Left colon (tissue), 2 donors: ENCODE data around the gene ADK. TPM values are rescaled to one million over a fixed set of nuclear protein-coding genes. Genes with fewer than 3 reads are reported as not detected.

ENCODE experiments used
- ATAC-seq: fragments of 200-7000 bp; cut with Tn5 transposase; one replicate; pipeline ENCODE4 v1.9.1; 2020; ENCODE audit warnings: mild to moderate bottlenecking, moderate library complexity
- DNase-seq, 2 donors: peaks; one replicate each; pipeline ENCODE4 v3.0.0-alpha.2; 2020
- intact Hi-C, 2 donors: fragments of 100-400 bp; cut with DNase I in 1 of 2; cut with micrococcal nuclease in 1 of 2; formaldehyde crosslinking; loops; one replicate each; pipeline versions ENCODE4 v1.11.2 to v1.14.0; 2022; cut with DNase I, micrococcal nuclease
- total RNA-seq, 2 donors: library from RNA; stranded (reverse); fragmentation: NEBNext Ultra II Directional; extraction: Animal tissue kit (Norgen Biotek cat#: 25700); gene quantifications; one replicate each; pipeline ENCODE4 v1.2.1, GENCODE V29; 2021
- donor health status: DM: no; HTN: no; CAD: no.
- donor health status: DM: yes; HTN: yes; CAD: no.

Gene ADK
- total RNA-seq, 2 donors from 2014 or later, result 16.2 to 16.4 TPM

DNA sequence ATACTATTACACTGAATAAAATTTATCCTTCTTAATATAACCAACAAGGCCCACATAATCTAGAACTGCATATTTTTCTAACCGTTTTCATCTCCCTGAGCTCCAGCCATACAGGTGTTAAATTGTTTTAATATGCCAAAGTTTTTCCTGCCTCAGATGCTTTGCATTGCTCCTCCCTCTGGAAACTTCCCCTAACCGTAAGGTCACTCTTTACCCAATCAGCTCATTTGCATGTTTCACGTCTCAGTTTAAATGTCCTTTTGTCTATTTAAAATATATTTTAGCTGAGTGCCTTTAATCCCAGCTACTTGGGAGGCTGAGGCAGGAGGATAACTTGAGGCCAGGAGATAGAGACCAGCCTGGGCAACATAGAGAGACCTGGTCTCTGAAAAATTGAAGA, 228.5 kb downstream of the ADK start:
- ATAC-seq (no peak), DNase-seq (no peak)
- intact Hi-C loops, result no loop called here

DNA sequence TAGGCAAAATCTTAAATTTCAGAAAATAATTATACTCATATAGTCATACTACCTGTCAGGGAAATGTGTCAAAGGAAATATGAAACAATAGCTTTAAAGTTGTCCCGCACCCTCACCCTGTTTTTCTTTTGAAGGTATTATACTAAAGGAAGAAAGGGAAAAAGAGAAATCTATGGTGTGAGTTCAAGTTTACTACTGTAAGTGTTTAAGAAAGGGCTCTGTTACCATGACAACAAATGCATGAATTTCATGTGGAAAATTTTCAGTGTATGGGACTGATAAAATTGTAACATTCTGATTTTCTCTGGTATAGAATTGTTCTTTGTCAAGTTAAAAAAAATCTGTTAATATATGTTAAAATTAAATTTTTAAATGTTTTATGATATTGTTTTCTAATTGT, 229.8 kb downstream of the ADK start:
- ATAC-seq (no peak), DNase-seq (no peak)
- intact Hi-C loops, result no loop called here

DNA sequence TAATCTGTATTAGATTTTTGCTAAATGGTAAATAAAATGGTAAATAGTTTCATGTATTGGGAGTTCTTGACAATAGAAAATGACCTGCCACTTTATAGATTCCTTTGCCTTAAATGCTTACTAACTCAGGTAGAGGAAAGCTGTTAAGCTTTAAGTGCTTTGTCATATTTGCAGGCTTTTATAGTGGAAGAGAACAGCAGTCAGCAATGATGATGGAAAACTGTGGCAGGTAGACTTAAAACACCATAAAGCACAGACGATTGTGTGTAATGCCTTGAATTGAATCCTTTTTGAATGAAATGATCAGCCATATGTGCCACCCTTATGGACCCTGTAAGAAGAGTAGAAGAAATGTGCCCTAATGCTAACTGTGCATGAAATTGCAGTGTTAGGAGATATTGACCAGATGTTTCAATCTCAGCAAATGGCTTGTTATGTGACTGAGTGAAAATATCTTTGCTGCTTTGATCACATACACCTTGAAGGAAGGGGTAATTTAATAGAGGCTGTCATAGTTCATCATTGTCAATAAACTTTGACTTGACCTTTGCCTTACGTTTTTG, 230.4 kb downstream of the ADK start:
- ATAC-seq, result no peak
- intact Hi-C loops, result no loop called here
- DNase-seq, result no peak

DNA sequence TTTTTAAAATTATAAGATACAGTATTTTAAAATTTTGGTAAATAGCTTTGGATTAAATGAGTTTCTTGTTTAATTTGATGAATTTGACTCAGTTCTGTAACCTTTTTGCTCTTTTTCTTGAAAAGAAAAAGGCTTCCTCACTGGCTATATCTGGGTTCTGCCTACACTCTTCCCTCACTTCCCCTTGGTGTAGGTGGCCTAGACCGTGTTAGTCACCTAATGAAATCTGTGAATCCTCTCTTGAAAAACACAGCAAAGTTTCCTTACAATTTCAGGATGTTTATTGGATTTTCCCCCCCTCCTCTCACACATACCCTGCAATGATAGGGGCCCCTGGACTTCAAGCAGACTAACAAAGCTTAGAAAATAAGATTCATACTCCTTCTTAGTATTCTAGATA, 231.6 kb downstream of the ADK start:
- DNase-seq (no peak), ATAC-seq (no peak)

DNA sequence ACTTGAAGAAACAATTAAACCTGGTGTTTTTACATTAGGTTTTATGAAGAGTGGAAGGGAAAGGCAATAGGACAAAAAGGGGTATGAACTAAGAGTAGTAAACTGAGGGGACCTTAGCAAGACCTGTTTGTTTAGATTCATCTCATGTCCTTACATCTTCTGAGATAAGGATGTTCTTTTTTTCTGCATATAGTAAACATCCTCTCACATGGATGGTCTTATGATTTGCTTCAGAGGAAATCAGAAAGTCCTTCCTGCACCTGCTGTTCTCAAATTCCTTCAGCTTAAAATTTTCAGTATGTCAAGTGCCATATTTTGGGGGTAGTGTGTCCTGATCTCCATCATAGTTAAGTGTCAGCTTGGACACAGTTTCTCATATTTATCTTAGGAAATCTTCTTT, 232.6 kb downstream of the ADK start:
- no peak for ATAC-seq
- DNase-seq, result no peak
- intact Hi-C loops, result no loop called here

More for the DNA sequence above, 231.6 kb downstream of the ADK start:
- intact Hi-C loops, result no loop called here

DNA sequence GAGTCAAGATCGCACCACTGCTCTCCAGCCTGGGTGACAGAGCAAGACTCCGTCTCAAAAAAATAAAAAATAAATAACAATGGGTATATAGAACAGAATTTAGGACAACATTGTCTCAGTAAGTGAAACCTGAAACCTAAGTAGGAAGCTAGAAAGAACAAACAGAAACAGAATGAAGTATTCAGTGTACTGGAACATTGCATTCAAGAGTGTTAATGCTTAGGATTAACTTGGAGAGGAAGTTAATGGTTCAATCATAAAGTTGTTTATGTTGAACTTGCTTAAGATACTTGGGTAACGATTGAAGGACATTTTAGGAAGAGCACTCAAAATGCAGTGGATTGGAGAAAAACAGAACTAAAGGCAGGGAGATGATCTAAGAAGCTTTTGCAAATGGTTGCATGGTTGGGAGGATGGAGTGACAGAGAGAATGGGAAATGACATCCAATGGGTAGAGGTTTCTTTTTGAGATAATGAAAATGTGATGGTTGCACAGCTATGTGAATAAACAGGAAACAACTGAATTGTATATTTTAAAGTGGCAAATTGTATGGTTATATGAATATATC, 233.7 kb downstream of the ADK start:
- intact Hi-C loops, result no loop called here
- ATAC-seq (no peak), DNase-seq (no peak)

DNA sequence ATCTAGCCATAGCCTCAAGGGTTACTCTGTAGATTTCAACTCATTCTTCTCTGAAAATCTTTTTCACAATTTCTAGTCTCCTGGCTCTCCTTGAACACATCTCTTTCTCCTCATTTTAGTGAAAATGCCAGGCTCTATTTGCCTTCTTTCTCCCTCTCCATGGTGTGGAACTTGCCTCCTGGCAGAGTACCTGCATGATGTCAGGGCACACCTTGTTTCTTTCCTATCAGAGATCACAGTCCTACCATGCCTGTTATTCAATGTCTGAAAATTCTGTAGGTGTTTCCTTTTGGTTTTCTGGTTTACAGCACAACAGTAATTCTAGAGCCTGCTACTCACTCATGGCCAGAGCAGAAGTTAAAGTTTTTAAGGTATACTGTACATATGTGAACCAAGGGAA, 237.8 kb downstream of the ADK start:
- ATAC-seq, result peak; percentile 52
- intact Hi-C loops, result no loop called here
- DNase-seq, result no peak

DNA sequence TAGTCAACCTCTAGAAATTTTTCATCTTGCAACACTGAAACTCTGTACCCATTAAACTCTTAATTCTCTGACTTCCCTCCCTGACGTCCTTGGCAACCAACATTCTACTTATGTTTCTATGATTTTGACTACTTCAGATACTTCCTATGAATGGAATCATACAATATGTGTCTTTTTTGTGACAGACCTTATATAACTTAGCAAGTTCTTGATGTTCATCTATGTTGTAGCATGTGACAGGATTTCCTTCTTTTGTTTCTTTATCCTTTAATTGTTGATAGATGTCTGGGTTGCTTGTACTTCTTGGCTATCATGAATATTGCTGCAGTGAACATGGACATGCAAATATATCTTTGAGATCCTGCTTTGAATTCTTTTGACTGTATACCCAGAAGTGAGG, 240.8 kb downstream of the ADK start:
- ATAC-seq, result no peak
- DNase-seq, result no peak
- intact Hi-C loops, result no loop called here

DNA sequence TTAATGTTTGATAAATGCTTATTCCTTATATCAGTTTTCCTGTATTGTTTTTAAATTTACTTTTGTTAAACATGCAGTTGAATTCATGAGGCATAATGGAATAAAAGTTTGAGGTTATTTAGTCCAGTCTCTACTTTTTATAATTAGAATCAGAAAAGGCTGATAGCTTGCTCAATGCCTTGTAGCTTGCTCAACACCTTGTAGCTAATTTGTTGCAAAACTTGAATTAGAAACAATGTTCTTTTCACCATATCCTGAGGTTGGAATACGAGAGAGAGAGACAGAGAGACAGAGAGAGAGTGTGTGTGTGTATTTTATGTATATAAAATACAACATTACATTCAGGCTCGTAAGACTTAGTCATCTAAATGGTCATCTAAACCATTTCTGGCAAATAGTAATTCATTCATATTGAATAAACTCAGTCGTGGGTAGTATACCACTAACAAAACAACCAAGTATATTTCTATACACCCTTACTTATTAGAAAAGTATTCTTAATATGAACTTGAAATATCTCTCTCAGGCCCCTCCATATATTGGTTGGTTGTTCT, 243.5 kb downstream of the ADK start:
- ATAC-seq (no peak), DNase-seq (no peak)
- intact Hi-C loops, result no loop called here

DNA sequence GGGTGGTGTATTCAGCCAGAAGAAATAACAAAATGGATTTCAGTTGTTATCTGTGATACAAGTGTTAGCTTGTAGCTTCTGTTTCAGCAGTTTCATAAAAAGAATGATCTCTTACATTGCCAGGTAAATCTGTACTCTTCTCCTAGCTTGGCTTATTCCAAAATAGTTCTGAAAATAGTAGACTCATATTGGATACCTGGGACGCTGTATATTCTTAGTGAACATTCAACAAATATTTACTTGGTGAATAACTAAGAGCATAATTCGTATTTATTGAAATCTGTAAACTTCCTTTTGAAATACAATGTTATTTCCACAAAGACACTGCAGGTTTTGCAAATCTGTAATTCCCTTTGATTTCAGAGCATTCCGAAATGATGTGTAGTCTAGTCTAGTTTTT, 249.2 kb downstream of the ADK start:
- intact Hi-C loops, result no loop called here
- ATAC-seq, result no peak
- DNase-seq, result no peak

DNA sequence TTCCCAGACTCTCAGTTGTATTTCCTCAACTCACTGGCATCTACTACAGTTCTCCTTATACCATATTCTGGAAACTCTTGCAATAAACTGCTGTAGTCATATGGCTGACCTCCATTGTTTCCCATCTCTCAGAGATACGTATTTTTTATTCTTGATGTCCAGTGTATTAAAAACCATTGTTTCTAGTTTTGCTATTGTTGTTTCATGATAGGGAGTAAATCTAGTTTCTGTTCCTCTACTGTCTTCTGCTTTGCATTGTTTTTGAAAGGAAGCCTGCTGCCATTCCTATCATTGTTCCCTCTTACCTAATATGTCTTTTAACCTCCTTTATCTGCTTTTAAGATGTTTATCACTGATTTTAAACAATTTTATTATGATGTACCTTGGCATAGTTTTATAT, 255.0 kb downstream of the ADK start:
- ATAC-seq (no peak), DNase-seq (no peak)
- intact Hi-C loops, result no loop called here

DNA sequence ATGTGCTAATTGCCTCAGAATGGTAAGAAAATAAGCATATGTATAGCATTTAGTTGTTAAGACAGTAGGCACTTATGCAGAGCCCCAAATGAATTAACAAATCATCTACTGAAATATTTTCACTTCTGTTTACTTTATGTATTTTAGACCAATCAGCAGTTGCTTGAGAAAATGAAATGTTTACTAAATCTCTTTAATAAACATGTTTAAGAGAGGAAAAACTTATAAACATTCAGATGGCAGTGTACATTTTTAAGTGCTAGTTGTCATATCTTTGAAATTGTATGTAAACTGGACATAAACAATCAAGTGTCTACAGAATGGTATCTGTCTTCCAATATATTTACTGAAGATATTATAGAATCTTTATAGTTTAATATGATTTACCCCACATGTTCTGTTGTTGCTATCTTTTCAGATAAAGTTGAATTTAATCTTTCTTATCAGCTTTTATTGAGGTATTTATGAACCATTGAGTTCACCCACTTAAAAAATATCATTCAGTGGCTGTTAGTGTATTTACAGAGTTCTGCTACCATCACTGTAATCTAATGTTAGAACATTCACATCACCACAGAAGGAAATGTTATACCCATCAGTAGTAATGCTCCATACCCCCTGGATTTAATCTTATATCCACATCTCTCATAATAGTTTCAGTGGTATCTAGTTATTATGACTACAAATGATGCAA, 264.3 kb downstream of the ADK start:
- no peak for ATAC-seq
- intact Hi-C loops, result no loop called here

DNA sequence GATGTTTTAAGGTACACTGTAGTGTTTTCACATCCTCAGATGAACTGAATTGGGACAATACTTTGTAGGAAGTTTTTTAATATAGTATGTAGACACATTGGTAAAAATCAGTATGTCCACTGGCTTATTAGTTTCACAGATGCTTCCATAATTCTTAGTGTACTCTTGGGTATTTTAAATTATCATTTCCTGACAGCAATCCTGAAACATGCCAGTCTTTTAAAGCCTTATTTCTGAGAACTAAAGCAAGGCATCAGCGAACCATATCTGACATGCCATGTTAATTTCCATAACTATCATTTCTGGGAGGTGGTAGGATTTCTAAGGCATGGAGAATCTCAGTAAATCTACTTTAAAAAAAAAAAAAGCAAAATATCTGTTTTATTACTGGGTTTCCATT, 266.4 kb downstream of the ADK start:
- intact Hi-C loops, result no loop called here
- DNase-seq (no peak), ATAC-seq (no peak)

More for the DNA sequence above, 264.3 kb downstream of the ADK start:
- DNase-seq, result no peak

DNA sequence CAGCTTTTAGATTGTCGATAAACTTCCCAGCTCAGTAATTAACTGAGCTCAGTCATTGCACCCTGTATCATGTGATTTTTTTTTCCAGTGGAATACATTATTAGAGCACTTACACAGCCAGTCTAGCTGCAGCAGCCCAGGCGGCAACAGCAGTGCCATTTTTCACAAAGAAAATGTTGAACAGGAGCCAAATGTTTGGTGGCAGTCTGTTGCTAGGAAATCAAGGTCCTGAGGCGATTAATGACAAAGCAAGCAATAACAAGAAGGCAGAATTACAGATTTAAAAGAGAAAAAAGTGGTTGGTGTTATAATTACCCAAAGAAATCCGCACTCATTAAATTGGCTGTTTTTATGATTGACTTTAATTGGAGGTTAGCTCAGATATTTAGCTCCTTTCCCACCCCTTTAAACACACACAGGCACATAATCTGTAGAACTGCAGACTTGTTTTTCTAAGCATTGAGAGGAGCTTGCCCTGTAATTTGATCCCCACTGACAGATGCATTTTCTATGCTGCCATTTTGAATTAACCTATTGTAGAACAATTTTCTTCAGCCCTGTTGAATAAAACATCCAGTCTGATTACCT, 267.4 kb downstream of the ADK start:
- DNase-seq (no peak), ATAC-seq (no peak)
- intact Hi-C loops, result no loop called here

DNA sequence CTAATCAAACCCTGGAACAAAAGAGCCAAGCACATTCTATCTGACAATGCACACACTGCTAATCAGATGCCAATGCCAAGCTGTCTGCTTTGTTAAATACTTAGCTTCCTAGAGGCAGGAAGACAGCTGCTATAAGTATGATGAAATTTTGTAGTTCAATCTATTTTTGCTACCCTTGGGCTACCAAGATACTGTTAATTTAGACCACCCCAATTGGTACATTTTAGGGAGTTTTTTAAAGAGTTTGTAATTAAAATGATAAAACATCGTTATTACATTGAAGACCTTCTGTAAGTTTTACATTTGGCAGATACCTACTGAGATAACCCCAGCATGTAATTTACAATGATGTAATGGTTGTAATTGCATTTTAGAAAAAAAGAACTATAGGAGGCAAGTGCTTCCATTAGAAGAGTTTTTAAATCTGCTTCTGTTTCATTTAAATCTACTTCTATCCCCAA, 268.5 kb downstream of the ADK start:
- DNase-seq (no peak), ATAC-seq (no peak)
- intact Hi-C loops, result no loop called here

DNA sequence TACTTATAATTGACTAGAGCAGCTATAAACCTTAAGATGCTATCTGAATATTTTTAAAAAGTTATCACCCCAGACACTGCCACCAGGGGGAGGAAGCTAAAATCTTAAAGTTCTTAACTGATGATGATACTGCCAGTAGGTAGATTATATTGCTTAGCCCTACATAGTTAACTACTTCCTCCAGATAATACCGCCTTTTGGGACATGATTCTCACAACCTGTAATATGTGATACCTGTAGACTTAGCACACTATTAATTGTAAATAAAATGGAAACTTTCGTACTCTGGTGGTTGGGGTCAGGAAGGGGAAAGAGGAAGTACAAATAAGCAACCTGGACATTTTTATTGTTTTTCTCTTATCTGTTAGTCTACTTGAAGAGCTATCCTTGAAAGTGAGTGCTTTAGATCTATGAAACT, 268.9 kb downstream of the ADK start:
- intact Hi-C loops, result no loop called here
- peak; percentile 70 for ATAC-seq
- DNase-seq, result peak in 1 of 2 donors; percentile 34

DNA sequence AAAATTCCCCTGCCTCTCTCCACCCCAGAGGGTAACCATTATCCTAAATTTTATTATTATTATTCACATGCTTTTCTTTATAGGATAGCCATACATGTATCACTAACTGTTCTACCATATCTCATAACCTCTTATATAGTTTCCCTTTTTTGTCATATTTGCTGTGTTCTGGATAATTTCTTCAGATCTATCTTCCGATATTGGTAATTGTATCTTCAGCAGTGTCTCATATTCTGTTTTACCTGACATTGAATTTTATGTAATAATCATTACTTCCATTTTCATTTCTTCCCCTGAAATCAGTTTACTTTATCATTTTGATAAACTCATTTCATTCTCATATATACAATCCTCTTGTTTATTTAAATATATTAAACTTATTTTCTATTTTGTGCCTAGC, 273.5 kb downstream of the ADK start:
- ATAC-seq (no peak), DNase-seq (no peak)
- intact Hi-C loops, result no loop called here

DNA sequence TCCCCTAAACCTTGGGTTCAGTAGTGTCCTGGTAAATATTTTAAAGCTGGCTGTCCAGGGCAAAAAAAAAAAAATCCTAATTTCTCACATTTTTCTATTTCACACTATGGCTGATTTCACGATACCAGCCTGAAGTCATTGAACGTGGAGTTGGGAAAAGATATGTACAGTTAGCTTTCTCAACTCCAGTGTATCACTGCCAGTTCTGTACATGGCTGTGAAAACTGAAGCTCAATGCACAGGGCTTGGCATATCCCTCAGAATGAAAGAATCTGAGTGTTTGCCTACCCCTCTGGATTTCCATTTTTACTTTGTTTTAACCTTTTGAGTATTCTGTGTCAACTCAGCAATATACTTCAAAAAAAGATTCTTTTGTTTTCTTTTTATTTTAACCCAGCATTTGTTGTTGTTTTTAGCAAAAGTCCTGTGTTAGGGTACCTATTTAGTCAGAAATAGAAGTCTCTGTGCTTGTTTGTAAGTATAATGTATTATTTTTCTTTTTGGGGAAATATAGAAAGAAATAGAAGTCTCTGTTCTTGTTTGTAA, 274.5 kb downstream of the ADK start:
- DNase-seq, result no peak
- no peak for ATAC-seq
- intact Hi-C loops, result no loop called here

DNA sequence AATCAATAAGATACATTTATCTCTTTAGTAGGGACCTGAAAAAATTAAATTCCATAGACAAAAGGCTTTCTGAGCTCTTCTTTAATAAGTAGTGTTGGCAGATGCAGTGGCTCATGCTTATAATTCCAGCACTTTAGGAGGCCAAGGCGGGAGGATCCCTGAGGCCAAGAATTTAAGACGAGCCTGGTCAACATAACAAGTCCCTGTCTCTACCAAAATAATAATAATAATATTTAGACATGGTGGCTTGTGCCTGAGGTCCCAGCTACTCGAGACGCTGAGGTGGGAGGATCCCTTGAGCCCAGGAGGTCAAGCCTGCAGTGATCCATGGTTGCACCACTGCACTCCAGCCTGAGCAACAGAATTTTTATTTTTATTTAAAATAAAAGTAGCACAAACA, 280.8 kb downstream of the ADK start:
- intact Hi-C loops, result no loop called here
- no peak for ATAC-seq
- DNase-seq, result no peak
